Small intestine (tissue), 7 donors: Measurements from ENCODE around the gene IFT88. TPM values are rescaled to one million over a fixed set of nuclear protein-coding genes. Genes with fewer than 3 reads are reported as not detected.

ENCODE experiments used
- DNase-seq, 2 donors: peaks; one replicate each; pipeline versions ENCODE4 v3.0.0 to v3.0.0-alpha.2; 2013
- FAIRE-seq: peaks from 2 replicates; lab custom pipeline; 2012; peaks lifted over from hg19 to GRCh38; lab: Jason Lieb, UNC
- H3K27ac ChIP-seq, 3 donors: one replicate each; pipeline ENCODE4 v1.5.1; 2013; ENCODE audit warnings: low read length in 2 of 3, mild to moderate bottlenecking in 2 of 3, control low read depth in 1 of 3, inconsistent platforms in 1 of 3, low read depth in 1 of 3, moderate library complexity in 1 of 3
- H3K27me3 ChIP-seq, 3 donors: one replicate each; pipeline ENCODE4 v1.6.1; 2013; ENCODE audit warnings: low read length in 3 of 3, inconsistent platforms in 1 of 3; ENCODE audit not compliant: control insufficient read depth in 3 of 3, insufficient read depth in 3 of 3
- H3K36me3 ChIP-seq, 3 donors: one replicate each; pipeline ENCODE4 v1.6.1; 2013; ENCODE audit warnings: low read length in 3 of 3, inconsistent platforms in 1 of 3, low read depth in 1 of 3, mild to moderate bottlenecking in 1 of 3, moderate library complexity in 1 of 3; ENCODE audit not compliant: control insufficient read depth in 3 of 3, insufficient read depth in 2 of 3
- H3K4me1 ChIP-seq, 3 donors: one replicate each; pipeline ENCODE4 v1.6.1; 2013; ENCODE audit warnings: low read length in 2 of 3, inconsistent platforms in 1 of 3, low read depth in 1 of 3, mild to moderate bottlenecking in 1 of 3, moderate library complexity in 1 of 3; ENCODE audit not compliant: control insufficient read depth in 3 of 3, insufficient read depth in 2 of 3
- H3K4me3 ChIP-seq, 3 donors: one replicate each; pipeline ENCODE4 v1.5.1; 2013; ENCODE audit warnings: low read length in 3 of 3, control low read depth in 1 of 3, inconsistent platforms in 1 of 3, low read depth in 1 of 3, mild to moderate bottlenecking in 1 of 3, moderate library complexity in 1 of 3
- H3K9me3 ChIP-seq, 2 donors: one replicate each; pipeline ENCODE4 v1.6.1; 2013; ENCODE audit warnings: low read depth in 1 of 2, low read length in 1 of 2; ENCODE audit not compliant: control insufficient read depth in 2 of 2, insufficient read depth in 1 of 2
- WGBS, 3 donors: extraction: QIAGEN DNeasy Blood & Tissue Kit; methylation state at CpG; one replicate each; pipeline ENCODE4 v1.1.7; 2013; 5-methylcytosine and 5-hydroxymethylcytosine counted together
- polyA plus RNA-seq, 4 donors: library from polyadenylated mRNA; stranded (reverse) in 3 of 4; unstranded in 1 of 4; fragments of 200-250 nt in 3 of 4; fragments of 120-200 nt in 1 of 4; gene quantifications; one replicate each; pipeline versions ENCODE4 v1.2.1 to v1.2.3, GENCODE V29; 2013
- donor health status: healthy with polysubstance abuse.
- donor health status: control.
- donor health status: control.
- donor health status: Bipolar disorder and iron deficiency.
- donor health status: healthy.

Gene IFT88
- polyA plus RNA-seq, 4 donors: 11.0 to 21.4 (median 13.5) TPM

DNA sequence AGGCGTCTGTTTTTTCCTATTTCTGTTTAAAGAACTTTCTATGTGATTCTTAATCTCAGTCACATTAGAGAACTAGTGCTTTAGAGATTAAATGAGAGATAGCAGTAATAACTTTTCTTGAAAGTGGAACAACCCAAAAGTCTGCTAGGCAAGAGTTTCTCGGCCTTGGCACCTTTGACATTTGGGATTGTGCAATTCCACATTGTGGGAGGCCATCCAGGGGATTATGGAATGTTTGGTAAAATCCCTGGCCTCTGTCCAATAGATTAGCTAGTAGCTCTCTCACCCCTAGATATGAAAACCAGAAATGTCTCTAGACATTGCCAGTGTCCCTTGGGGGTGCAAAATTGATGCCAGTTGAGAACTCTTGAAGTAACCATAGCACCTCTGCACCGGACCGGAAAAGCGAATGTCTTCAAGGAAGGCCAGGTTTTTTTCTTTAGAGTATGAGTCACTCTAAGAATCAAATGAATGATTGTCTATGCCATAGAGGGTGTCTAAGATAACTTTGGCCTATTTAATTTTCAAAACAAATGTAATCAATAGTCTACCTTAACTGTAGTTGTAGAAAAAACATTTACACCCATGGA is 91.6 kb downstream of the IFT88 start:
- Histone ChIP-seq H3K27me3 (no peaks in the 10 kb centered on the region), H3K4me3 (no peak overlapping the region), H3K9me3 (no peaks in the 10 kb centered on the region), H3K36me3 (peaks cover 0 to 16% (median 2%) of the 10 kb centered on the region in 3 donors), H3K27ac (no peak overlapping the region), H3K4me1 (no peaks in the 10 kb centered on the region)
- 73 to 85% (median 84%) methylated on average over 5 of the region's 5 CpGs for WGBS, 3 donors
- FAIRE-seq (no peak), DNase-seq (no peak)

DNA sequence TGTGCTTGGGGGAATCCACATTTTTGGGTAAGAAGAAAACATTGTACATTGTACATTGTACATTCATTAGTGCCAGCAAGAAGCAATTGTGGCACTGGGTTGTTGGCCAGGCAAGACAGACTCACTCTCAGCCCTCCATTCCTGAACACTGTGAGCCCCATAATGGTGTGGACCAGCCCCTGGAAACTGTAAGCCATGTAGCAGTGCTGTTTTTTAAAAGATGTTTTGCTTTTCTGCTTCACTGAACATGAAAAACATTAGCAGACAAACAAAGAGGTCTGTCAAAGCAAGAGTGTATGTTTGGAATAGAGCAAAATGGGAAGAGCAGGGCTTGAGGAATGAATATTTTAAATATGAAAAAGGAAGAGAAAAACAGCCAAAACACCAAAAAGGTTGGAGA is 97.4 kb downstream of the IFT88 start:
- Histone ChIP-seq H3K27ac (no peak overlapping the region), H3K36me3 (peaks cover 2 to 14% (median 2%) of the 10 kb centered on the region in 3 donors), H3K27me3 (no peaks in the 10 kb centered on the region), H3K9me3 (no peaks in the 10 kb centered on the region), H3K4me3 (no peak overlapping the region), H3K4me1 (no peaks in the 10 kb centered on the region)
- no peak for FAIRE-seq
- no peak for DNase-seq

DNA sequence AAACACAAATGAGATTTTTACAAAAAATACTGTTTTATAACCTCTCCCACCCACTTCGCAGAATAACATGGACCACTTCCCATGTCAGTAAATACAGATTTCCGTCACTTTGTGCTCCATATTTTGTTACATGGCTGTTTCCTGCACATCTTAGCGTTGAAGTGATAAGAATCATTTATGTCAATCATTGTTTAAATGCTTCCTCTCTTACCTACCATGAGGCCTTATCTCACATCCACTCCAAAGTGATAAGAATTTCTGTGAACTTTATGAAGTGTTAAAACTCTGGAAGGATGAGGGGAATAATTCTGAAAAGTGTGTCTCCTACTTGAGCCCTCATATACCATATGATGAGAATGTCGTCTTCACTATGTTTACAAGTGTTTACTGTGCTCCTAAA is 100.0 kb downstream of the IFT88 start:
- no peaks in the 10 kb centered on the region for H3K9me3 ChIP-seq
- H3K36me3 ChIP-seq: peaks cover 0 to 12% (median 2%) of the 10 kb centered on the region in 3 donors
- H3K27me3 ChIP-seq: no peaks in the 10 kb centered on the region
- H3K4me1 ChIP-seq: no peaks in the 10 kb centered on the region
- H3K4me3 ChIP-seq: no peak overlapping the region
- H3K27ac ChIP-seq: no peak overlapping the region
- 80 to 83% (median 82%) methylated on average over 4 of the region's 4 CpGs for WGBS, 3 donors
- no peak for FAIRE-seq
- DNase-seq: no peak

DNA sequence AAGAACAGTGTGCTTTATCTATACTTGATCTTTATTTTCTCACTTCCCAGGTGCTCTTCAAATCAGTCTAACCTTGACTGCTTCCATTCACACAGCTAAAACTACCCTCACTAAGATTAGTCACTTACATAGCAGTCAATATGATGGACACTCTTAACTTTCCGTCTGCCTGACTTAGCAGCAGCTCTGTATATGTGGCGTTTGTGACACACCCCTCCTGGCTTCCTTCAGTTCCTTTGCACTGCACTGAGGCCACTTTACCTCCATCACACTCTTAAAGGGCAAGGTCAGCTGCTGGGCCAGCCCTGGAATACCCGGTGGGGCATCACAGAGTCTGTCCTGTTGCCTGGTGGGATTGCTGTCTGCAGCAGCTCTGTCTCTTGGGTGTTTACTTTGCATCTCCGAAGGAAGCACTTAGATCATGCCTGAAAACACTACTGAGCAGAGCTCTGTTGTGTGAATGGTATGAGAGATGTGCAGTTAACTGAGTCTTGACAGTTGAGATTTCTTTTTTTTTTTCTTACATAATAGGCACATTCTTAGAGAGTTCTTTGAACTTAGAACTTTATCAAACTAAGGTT is 101.0 kb downstream of the IFT88 start:
- 24 to 41% (median 39%) methylated on average over 4 of the region's 4 CpGs for WGBS, 3 donors
- Histone ChIP-seq H3K27ac (no peak overlapping the region), H3K36me3 (peaks cover 0 to 16% (median 4%) of the 10 kb centered on the region in 3 donors), H3K4me3 (no peak overlapping the region), H3K9me3 (no peaks in the 10 kb centered on the region), H3K27me3 (no peaks in the 10 kb centered on the region), H3K4me1 (no peaks in the 10 kb centered on the region)
- FAIRE-seq (no peak), DNase-seq (peak in 1 of 2 donors; percentile 5)

DNA sequence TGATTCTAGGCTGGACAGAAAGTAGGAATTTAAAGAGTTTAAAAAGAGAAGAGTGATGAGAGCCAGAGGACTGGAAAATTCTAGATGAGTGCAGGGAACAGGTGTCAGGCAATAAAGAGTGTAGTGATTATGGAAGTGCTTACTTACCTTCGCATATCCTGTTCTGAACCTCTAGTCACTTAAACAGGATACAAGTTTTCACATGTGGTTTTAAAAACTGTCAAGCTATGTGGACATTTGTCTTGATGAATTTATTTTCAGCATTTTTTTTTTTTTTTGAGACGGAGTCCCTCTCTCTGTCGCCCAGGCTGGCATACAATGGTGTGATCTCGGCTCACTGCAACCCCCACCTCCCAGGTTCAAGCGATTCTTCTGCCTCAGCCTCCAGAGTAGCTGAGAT is 102.2 kb downstream of the IFT88 start:
- FAIRE-seq (no peak), DNase-seq (no peak)
- Histone ChIP-seq H3K4me3 (no peak overlapping the region), H3K9me3 (no peaks in the 10 kb centered on the region), H3K27me3 (no peaks in the 10 kb centered on the region), H3K27ac (no peak overlapping the region), H3K36me3 (peaks cover 0 to 19% (median 3%) of the 10 kb centered on the region in 3 donors), H3K4me1 (no peaks in the 10 kb centered on the region)
- 74 to 96% (median 84%) methylated on average over 5 of the region's 5 CpGs for WGBS, 3 donors

DNA sequence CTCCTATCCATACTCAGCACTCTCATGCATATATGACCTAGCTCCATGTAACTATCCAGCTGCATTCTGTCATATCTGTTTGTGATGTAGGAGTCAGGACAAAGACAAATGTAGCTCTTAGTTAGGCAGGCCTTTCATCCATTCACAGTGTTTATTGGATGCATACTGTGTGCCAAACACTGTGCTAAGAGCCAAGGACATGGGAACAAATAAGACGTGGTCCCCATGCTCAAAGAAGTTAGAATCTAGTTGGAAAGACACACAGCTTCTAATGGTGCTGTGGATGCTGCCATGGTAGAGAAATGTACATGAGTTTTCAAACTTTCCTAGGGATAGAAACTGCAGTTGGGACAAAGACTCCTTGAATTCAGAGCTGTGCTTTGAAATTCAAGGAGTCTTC is 104.8 kb downstream of the IFT88 start:
- H3K36me3 ChIP-seq: peaks cover 0 to 21% (median 3%) of the 10 kb centered on the region in 3 donors
- DNase-seq: no peak
- no peak overlapping the region for H3K4me3 ChIP-seq
- H3K9me3 ChIP-seq: no peaks in the 10 kb centered on the region
- no peak for FAIRE-seq
- H3K4me1 ChIP-seq: no peaks in the 10 kb centered on the region
- H3K27me3 ChIP-seq: no peaks in the 10 kb centered on the region
- WGBS, 3 donors: 83 to 92% (median 89%) methylated on average over 1 of the region's 1 CpG
- no peak overlapping the region for H3K27ac ChIP-seq

DNA sequence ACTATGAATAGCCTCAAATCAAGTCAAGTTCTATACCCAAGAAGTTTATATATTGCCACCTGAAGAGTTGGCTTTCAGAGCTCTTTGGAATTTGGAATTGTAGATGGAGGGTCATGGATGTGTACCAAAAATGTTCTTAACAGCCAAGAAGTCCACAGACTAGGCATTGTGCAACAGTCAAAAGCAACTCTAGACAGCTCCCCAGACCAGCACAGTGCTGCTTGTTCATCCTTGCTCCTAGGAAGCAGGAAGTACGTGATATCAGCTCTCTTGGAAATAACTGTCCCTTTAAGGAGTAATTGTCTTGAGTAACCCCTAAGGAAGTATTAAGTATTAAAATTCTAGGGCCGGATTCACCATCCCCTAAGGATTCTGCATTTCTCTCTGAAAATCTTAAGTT is 105.8 kb downstream of the IFT88 start:
- Histone ChIP-seq H3K9me3 (no peaks in the 10 kb centered on the region), H3K27me3 (no peaks in the 10 kb centered on the region), H3K27ac (no peak overlapping the region), H3K4me3 (no peak overlapping the region), H3K36me3 (peaks cover 0 to 21% (median 3%) of the 10 kb centered on the region in 3 donors), H3K4me1 (no peaks in the 10 kb centered on the region)
- FAIRE-seq (no peak), DNase-seq (no peak)
- WGBS, 3 donors: 68 to 78% (median 76%) methylated on average over 2 of the region's 2 CpGs

DNA sequence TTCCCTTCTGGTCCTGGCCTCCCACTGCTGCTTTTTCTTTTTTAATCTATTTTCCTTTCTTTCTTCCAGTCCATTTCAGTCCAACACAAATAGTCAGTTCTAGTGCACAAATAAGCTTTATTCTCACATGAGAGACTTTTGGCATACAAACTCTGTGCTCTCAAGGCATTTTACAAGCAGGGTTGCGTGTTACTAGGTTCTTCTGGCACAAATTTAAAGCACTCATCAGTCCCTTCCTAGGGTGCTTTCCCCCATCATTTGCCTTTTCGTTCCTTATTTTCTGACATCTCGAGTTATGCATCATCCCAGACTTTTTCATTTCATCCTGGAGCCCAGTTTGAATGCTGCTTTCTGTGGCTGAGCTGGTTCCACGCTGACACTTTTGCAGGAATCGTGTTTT is 106.8 kb downstream of the IFT88 start:
- no peaks in the 10 kb centered on the region for H3K9me3 ChIP-seq
- no peak overlapping the region for H3K4me3 ChIP-seq
- peaks cover 0 to 15% (median 3%) of the 10 kb centered on the region in 3 donors for H3K36me3 ChIP-seq
- no peak overlapping the region for H3K27ac ChIP-seq
- 91 to 94% (median 93%) methylated on average over 5 of the region's 5 CpGs for WGBS, 3 donors
- H3K4me1 ChIP-seq: no peaks in the 10 kb centered on the region
- no peaks in the 10 kb centered on the region for H3K27me3 ChIP-seq
- DNase-seq (no peak), FAIRE-seq (no peak)

DNA sequence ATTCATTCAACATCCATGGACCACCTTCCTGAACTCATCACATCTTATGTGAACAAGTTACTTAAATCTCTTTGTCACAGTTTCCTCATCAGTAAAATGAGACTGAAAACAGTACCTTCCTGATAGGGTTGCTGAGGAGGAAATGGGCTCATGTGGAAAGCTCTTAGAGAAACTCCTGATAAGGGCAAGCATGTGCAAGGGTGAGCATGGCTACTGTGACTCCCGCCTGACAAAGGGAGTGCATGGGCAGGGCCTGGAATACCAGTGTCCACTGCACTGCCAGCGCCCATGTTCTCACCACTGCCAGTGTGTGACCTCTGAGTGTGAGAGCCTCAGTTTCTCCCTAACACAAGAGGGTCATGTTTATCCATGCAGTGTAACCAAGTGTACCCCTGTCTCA is 109.3 kb downstream of the IFT88 start:
- no peaks in the 10 kb centered on the region for H3K4me1 ChIP-seq
- no peaks in the 10 kb centered on the region for H3K9me3 ChIP-seq
- peaks cover 0 to 15% (median 4%) of the 10 kb centered on the region in 3 donors for H3K36me3 ChIP-seq
- no peak for FAIRE-seq
- WGBS, 3 donors: 90 to 95% (median 94%) methylated on average over 2 of the region's 2 CpGs
- no peak overlapping the region for H3K27ac ChIP-seq
- H3K4me3 ChIP-seq: no peak overlapping the region
- DNase-seq: no peak
- H3K27me3 ChIP-seq: no peaks in the 10 kb centered on the region
